GM13976 (cell line): Measurements from ENCODE around the gene KRTAP5-3.

Experiments
- DNase-seq: peaks from one replicate; pipeline ENCODE4 v3.0.0; 2012; ENCODE audit warnings: low spot score
- CTCF ChIP-seq: IDR thresholded peaks from 2 replicates; pipeline ENCODE4 v1.5.1; 2012; ENCODE audit warnings: borderline replicate concordance, mild to moderate bottlenecking; ENCODE audit not compliant: insufficient read depth; ENCODE audit errors: extremely low read depth, missing control alignments, control extremely low read depth
- in situ Hi-C: fragments of 300-500 bp; cut with MboI; formaldehyde crosslinking; loops from one replicate; pipeline ENCODE4 v1.12.0; 2022; ENCODE audit warnings: low sequenced_read_pairs, mixed read lengths, inconsistent platforms; ENCODE audit not compliant: unreplicated experiment

Gene KRTAP5-3

GRCh38 chr11:1563149-1563638, 45.1 kb downstream of the KRTAP5-3 start:
- in situ Hi-C loops: no loop called here
- TF ChIP-seq CTCF: no peak
- DNase-seq: no peak

GRCh38 chr11:1562469-1563148, 45.7 kb downstream of the KRTAP5-3 start:
- TF ChIP-seq CTCF: no peak
- DNase-seq: no peak
- in situ Hi-C loops: no loop called here

GRCh38 chr11:1561955-1562354, 46.3 kb downstream of the KRTAP5-3 start:
- in situ Hi-C loops: no loop called here
- no peak for DNase-seq
- no peak for TF ChIP-seq CTCF

GRCh38 chr11:1561266-1561665, 47.0 kb downstream of the KRTAP5-3 start:
- TF ChIP-seq CTCF: no peak
- in situ Hi-C loops: no loop called here
- no peak for DNase-seq

- no peak for DNase-seq
- TF ChIP-seq CTCF: no peak
- in situ Hi-C loops: no loop called here
Measured at GRCh38 chr11:1560649-1561251, 47.5 kb downstream of the KRTAP5-3 start.

- DNase-seq: no peak
- in situ Hi-C loops: no loop called here
- TF ChIP-seq CTCF: no peak
Measured at GRCh38 chr11:1560002-1560648, 48.1 kb downstream of the KRTAP5-3 start.
